Astrocyte (in vitro differentiated cells and primary cell): ENCODE measurements around the gene STK32A. TPM values are rescaled to one million over a fixed set of nuclear protein-coding genes. Genes with fewer than 3 reads are reported as not detected.

Experiments used
- DNase-seq: peaks from one replicate; pipeline ENCODE4 v3.0.0-alpha.2; 2010; ENCODE audit warnings: low read depth
- FAIRE-seq: peaks from 2 replicates; lab custom pipeline; 2011; peaks lifted over from hg19 to GRCh38; lab: Jason Lieb, UNC
- H2AFZ ChIP-seq: 2 replicates; pipeline ENCODE4 v1.6.0; 2012; ENCODE audit warnings: low read depth, low read length, inconsistent platforms
- H3K27ac ChIP-seq: 2 replicates; pipeline ENCODE4 v1.5.1; 2011; ENCODE audit warnings: low read depth, low read length, inconsistent platforms
- H3K27me3 ChIP-seq: 2 replicates; pipeline ENCODE4 v1.6.0; 2011; ENCODE audit warnings: low read length, inconsistent platforms; ENCODE audit not compliant: insufficient read depth
- H3K36me3 ChIP-seq: 2 replicates; pipeline ENCODE4 v1.5.1; 2011; ENCODE audit warnings: low read length, inconsistent platforms; ENCODE audit not compliant: insufficient read depth
- H3K4me1 ChIP-seq: 2 replicates; pipeline ENCODE4 v1.5.1; 2011; ENCODE audit warnings: low read length, inconsistent platforms; ENCODE audit not compliant: insufficient read depth
- H3K4me2 ChIP-seq: 2 replicates; pipeline ENCODE4 v1.6.0; 2012; ENCODE audit warnings: low read length, inconsistent platforms
- H3K4me3 ChIP-seq: 2 replicates; pipeline ENCODE4 v1.5.1; 2011; ENCODE audit warnings: low read depth, mild to moderate bottlenecking, low read length, inconsistent platforms; ENCODE audit not compliant: insufficient read depth
- H3K79me2 ChIP-seq: 2 replicates; pipeline ENCODE4 v1.6.0; 2012; ENCODE audit warnings: mild to moderate bottlenecking, low read length, inconsistent platforms; ENCODE audit not compliant: insufficient read depth
- H3K9ac ChIP-seq: 2 replicates; pipeline ENCODE4 v1.6.0; 2012; ENCODE audit warnings: mild to moderate bottlenecking, low read length, inconsistent platforms
- H3K9me3 ChIP-seq: 2 replicates; pipeline ENCODE4 v1.5.1; 2012; ENCODE audit warnings: low read depth, mild to moderate bottlenecking, low read length, inconsistent platforms; ENCODE audit not compliant: insufficient read depth
- H4K20me1 ChIP-seq: 2 replicates; pipeline ENCODE4 v1.6.0; 2012; ENCODE audit warnings: low read length, inconsistent platforms; ENCODE audit not compliant: insufficient read depth
- H3K27ac Mint-ChIP-seq: one replicate; pipeline ENCODE4 v1.8.0; 2021; ENCODE audit warnings: mild to moderate bottlenecking, mixed read lengths; ENCODE audit not compliant: unreplicated experiment
- H3K27me3 Mint-ChIP-seq: one replicate; pipeline ENCODE4 v1.8.0; 2021; ENCODE audit warnings: low read depth, mixed read lengths; ENCODE audit not compliant: unreplicated experiment
- H3K36me3 Mint-ChIP-seq: one replicate; pipeline ENCODE4 v1.8.0; 2021; ENCODE audit warnings: low read depth, mixed read lengths; ENCODE audit not compliant: unreplicated experiment
- H3K4me1 Mint-ChIP-seq: one replicate; pipeline ENCODE4 v1.8.0; 2021; ENCODE audit warnings: low read depth, mixed read lengths; ENCODE audit not compliant: unreplicated experiment
- H3K4me3 Mint-ChIP-seq: one replicate; pipeline ENCODE4 v1.8.0; 2021; ENCODE audit warnings: mild to moderate bottlenecking, moderate library complexity, mixed read lengths; ENCODE audit not compliant: unreplicated experiment
- H3K9me3 Mint-ChIP-seq: one replicate; pipeline ENCODE4 v1.8.0; 2021; ENCODE audit warnings: mild to moderate bottlenecking, mixed read lengths; ENCODE audit not compliant: unreplicated experiment
- EZH2 ChIP-seq: IDR thresholded peaks from 2 replicates; pipeline ENCODE4 v1.6.1; 2012; ENCODE audit warnings: mild to moderate bottlenecking, low read length, inconsistent platforms; ENCODE audit not compliant: insufficient read depth
- total RNA-seq: library from RNA; stranded (reverse); gene quantifications from 2 replicates; pipeline ENCODE4 v1.2.1, GENCODE V29; 2021
- TF ChIP-seq, protein P1 (sequence below): IDR thresholded peaks from 2 replicates; pipeline ENCODE4 v1.5.1; 2011; ENCODE audit warnings: low read depth, mild to moderate bottlenecking, inconsistent platforms, low read length, moderate library complexity; ENCODE audit not compliant: insufficient read depth

STK32A gene
- total RNA-seq, 1 donor from 2014 or later = 0.25 TPM

DNA sequence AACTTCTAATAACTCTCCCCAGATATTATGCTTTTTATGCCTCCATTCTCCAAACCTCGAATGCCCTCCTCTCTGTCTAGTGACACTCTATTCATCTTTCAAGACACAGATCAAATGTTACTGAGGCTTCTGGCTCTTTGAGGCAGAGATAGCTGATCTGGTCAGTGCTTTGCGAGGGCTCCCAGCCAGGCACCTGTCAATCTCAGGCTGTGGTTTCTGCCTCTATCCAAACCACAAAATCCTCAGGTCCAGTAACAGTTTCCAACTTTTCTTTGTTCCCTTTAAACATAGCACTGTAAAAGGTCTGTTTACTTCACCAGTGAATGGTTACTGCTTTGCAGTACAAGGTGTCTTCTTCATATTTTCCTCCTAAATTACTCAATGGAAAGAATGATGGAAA, 11.5 kb upstream of the STK32A start:
- FAIRE-seq = no peak
- peaks cover 3% of the 10 kb centered on the region for H3K27me3 Mint-ChIP-seq

DNA sequence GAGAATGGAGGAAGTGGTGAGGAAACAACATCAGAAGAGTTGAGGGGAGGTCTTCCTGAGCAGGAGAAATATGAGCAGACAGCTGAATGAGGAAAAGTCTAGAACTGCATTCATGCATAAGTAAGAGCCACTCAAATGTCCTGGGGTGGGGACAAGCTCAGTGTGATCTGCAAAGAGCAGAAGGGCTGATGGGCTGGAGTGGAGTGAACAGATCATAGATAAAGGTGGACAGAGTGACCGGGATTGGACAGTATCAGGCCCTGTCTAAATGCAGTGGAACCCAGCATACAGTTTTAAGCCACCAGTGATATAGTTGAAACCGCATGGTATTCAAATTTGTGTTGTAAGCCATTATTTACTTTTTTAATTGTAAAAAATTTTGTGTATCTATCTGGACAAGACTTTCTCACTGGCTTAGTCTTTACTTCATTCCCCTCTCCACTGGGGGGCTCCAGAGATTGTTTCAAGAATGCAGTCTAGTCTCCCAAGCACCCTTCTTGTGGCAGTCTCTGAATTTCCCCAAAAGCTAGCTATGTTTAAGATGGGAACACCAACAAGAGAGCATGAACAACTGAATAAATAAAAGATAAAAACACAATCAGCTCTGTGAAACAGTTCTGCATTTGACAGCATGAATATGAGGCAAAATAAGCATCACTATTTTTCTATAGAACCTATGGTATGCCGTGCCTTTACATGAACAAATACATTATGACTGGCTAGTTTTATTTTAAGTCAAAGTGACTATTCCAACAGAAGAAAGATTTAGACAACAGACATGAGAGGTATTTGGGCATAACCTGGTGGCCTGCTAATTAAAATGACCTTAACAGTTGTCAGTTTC, 10.7 kb upstream of the STK32A start:
- no peaks in the 10 kb centered on the region for H3K36me3 ChIP-seq
- no peak overlapping the region for H3K27ac ChIP-seq
- DNase-seq (peak; percentile 32), FAIRE-seq (no peak)
- peaks cover 3% of the 10 kb centered on the region for H3K27me3 Mint-ChIP-seq
- H3K9me3 Mint-ChIP-seq = peaks cover 2% of the 10 kb centered on the region
- no peak overlapping the region for H3K27ac Mint-ChIP-seq
- H3K4me3 ChIP-seq = no peak overlapping the region
- no peaks in the 10 kb centered on the region for H3K36me3 Mint-ChIP-seq
- peaks cover 14% of the 10 kb centered on the region for H3K4me1 Mint-ChIP-seq
- no peak overlapping the region for H3K9ac ChIP-seq
- TF ChIP-seq EZH2 = no peak
- TF ChIP-seq, protein P1, sequence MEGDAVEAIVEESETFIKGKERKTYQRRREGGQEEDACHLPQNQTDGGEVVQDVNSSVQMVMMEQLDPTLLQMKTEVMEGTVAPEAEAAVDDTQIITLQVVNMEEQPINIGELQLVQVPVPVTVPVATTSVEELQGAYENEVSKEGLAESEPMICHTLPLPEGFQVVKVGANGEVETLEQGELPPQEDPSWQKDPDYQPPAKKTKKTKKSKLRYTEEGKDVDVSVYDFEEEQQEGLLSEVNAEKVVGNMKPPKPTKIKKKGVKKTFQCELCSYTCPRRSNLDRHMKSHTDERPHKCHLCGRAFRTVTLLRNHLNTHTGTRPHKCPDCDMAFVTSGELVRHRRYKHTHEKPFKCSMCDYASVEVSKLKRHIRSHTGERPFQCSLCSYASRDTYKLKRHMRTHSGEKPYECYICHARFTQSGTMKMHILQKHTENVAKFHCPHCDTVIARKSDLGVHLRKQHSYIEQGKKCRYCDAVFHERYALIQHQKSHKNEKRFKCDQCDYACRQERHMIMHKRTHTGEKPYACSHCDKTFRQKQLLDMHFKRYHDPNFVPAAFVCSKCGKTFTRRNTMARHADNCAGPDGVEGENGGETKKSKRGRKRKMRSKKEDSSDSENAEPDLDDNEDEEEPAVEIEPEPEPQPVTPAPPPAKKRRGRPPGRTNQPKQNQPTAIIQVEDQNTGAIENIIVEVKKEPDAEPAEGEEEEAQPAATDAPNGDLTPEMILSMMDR = peak; percentile 69
- H3K79me2 ChIP-seq = no peaks in the 10 kb centered on the region
- H4K20me1 ChIP-seq = no peaks in the 10 kb centered on the region
- H2AFZ ChIP-seq = no peak overlapping the region
- no peak overlapping the region for H3K4me2 ChIP-seq
- H3K4me1 ChIP-seq = peaks cover 4% of the 10 kb centered on the region
- no peaks in the 10 kb centered on the region for H3K9me3 ChIP-seq
- H3K27me3 ChIP-seq = peaks cover 5% of the 10 kb centered on the region
- H3K4me3 Mint-ChIP-seq = no peak overlapping the region

More for the DNA sequence above, 11.5 kb upstream of the STK32A start:
- DNase-seq = peak; percentile 62
- H3K79me2 ChIP-seq = no peaks in the 10 kb centered on the region
- peaks cover 14% of the 10 kb centered on the region for H3K4me1 Mint-ChIP-seq
- H3K27ac Mint-ChIP-seq = no peak overlapping the region
- TF ChIP-seq, protein P1 = no peak
- no peak overlapping the region for H3K9ac ChIP-seq
- no peak overlapping the region for H2AFZ ChIP-seq
- peaks cover 5% of the 10 kb centered on the region for H3K27me3 ChIP-seq
- H3K4me3 Mint-ChIP-seq = no peak overlapping the region
- H3K4me2 ChIP-seq = no peak overlapping the region
- peaks cover 2% of the 10 kb centered on the region for H3K9me3 Mint-ChIP-seq
- no peaks in the 10 kb centered on the region for H4K20me1 ChIP-seq
- H3K4me3 ChIP-seq = no peak overlapping the region
- no peaks in the 10 kb centered on the region for H3K9me3 ChIP-seq
- H3K27ac ChIP-seq = no peak overlapping the region
- H3K36me3 ChIP-seq = no peaks in the 10 kb centered on the region
- H3K4me1 ChIP-seq = peaks cover 4% of the 10 kb centered on the region
- no peaks in the 10 kb centered on the region for H3K36me3 Mint-ChIP-seq

DNA sequence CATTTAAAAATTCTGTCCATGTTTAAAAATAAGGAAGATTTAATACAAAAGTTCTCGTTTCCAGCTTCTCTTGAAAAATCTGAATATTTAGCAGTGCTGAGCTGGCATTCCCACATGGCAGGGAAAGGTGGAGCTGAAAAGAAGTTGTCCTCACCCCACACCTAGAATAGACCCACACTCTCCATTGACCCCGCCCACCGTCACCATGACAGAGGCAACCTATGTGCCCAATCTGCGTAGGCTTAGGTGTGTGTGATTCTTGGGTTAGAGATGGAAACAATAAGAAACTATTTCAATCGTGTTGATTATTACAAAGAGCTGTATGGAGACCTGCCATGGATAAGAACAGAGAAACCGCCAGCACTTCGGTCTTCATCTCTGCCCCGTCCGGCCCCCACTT, 8.9 kb upstream of the STK32A start:
- H3K4me1 Mint-ChIP-seq = peaks cover 14% of the 10 kb centered on the region
- H2AFZ ChIP-seq = no peak overlapping the region
- H3K9me3 Mint-ChIP-seq = peaks cover 2% of the 10 kb centered on the region
- no peak overlapping the region for H3K4me3 Mint-ChIP-seq
- H3K27me3 ChIP-seq = peaks cover 5% of the 10 kb centered on the region
- H3K4me2 ChIP-seq = no peak overlapping the region
- no peaks in the 10 kb centered on the region for H3K36me3 Mint-ChIP-seq
- no peaks in the 10 kb centered on the region for H3K79me2 ChIP-seq
- H3K9me3 ChIP-seq = no peaks in the 10 kb centered on the region
- peaks cover 4% of the 10 kb centered on the region for H3K4me1 ChIP-seq
- DNase-seq (no peak), FAIRE-seq (no peak)
- TF ChIP-seq, protein P1 = no peak
- no peak for TF ChIP-seq EZH2
- no peak overlapping the region for H3K27ac Mint-ChIP-seq
- H4K20me1 ChIP-seq = no peaks in the 10 kb centered on the region
- H3K4me3 ChIP-seq = no peak overlapping the region
- no peaks in the 10 kb centered on the region for H3K36me3 ChIP-seq
- H3K27ac ChIP-seq = no peak overlapping the region
- H3K9ac ChIP-seq = no peak overlapping the region
- H3K27me3 Mint-ChIP-seq = peaks cover 11% of the 10 kb centered on the region
